K562 (cell line): ENCODE results near the gene NEDD4L. TPM values are rescaled to one million over a fixed set of nuclear protein-coding genes. Genes with fewer than 3 reads are reported as not detected.

Source experiments
- CBFA2T3 ChIP-seq: fragments of 450-650 bp; IDR thresholded peaks from 2 replicates; pipeline ENCODE4 v1.6.1; 2017
- CC2D1A ChIP-seq: fragments of 450-650 bp; IDR thresholded peaks from 2 replicates; pipeline ENCODE4 v1.6.1; 2017; ENCODE audit warnings: mild to moderate bottlenecking
- CEBPG ChIP-seq, 3 experiments: fragments of 200-800 bp in 1 of 3; sonication (Bioruptor generic) in 1 of 3; sonication (generic) in 1 of 3; formaldehyde crosslinking in 1 of 3; IDR thresholded peaks in 2 of 3; conservative IDR thresholded peaks in 1 of 3; 2 replicates each; pipeline versions ENCODE4 v1.6.1 to v1.8.0; 2016 to 2022; ENCODE audit warnings: missing compliant biosample characterization in 2 of 3, missing genetic modification characterization in 2 of 3, mild to moderate bottlenecking in 1 of 3, missing genetic modification reagents in 1 of 3
- HIVEP1 ChIP-seq: fragments of 250-450 bp; sonication (Bioruptor Pico); IDR thresholded peaks from 2 replicates; pipeline ENCODE4 v1.4.0; 2020; ENCODE audit warnings: mild to moderate bottlenecking
- KLF10 ChIP-seq: fragments of 250-450 bp; sonication (Bioruptor Pico); IDR thresholded peaks from 2 replicates; pipeline ENCODE4 v1.6.1; 2021; ENCODE audit warnings: matching md5 sums
- NBN ChIP-seq: fragments of 450-650 bp; IDR thresholded peaks from 2 replicates; pipeline ENCODE4 v1.6.1; 2016; ENCODE audit warnings: low read depth, mild to moderate bottlenecking
- NR2C1 ChIP-seq, 2 experiments: fragments of 450-650 bp; IDR thresholded peaks; 2 replicates each; pipeline ENCODE4 v1.6.1; 2017; ENCODE audit warnings: mild to moderate bottlenecking in 2 of 2, antibody characterized with exemption in 1 of 2, inconsistent platforms in 1 of 2, missing compliant biosample characterization in 1 of 2, missing genetic modification characterization in 1 of 2
- POLR2AphosphoS2 ChIP-seq: IDR thresholded peaks from 2 replicates; pipeline ENCODE4 v1.6.1; 2012; ENCODE audit warnings: low read length, improper control_type of control experiment
- PURB ChIP-seq: sonication (generic); formaldehyde crosslinking; IDR thresholded peaks from 2 replicates; pipeline ENCODE4 v1.9.0; 2021; ENCODE audit warnings: low read depth, mild to moderate bottlenecking, missing genetic modification reagents
- RAD21 ChIP-seq, 2 experiments: fragments of 250-450 bp in 1 of 2; fragments of 450-650 bp in 1 of 2; sonication (Bioruptor Pico) in 1 of 2; formaldehyde crosslinking in 1 of 2; IDR thresholded peaks in 1 of 2; conservative IDR thresholded peaks in 1 of 2; 2 replicates each; pipeline versions ENCODE4 v1.4.0 to v1.8.0; 2020 to 2022; ENCODE audit warnings: mild to moderate bottlenecking in 2 of 2, moderate library complexity in 1 of 2
- ZNF12 ChIP-seq: sonication (generic); formaldehyde crosslinking; IDR thresholded peaks from 2 replicates; pipeline ENCODE4 v1.4.0; 2020; ENCODE audit warnings: mild to moderate bottlenecking, missing genetic modification reagents
- ZNF23 ChIP-seq: fragments of 250-450 bp; sonication (Bioruptor Pico); IDR thresholded peaks from 2 replicates; pipeline ENCODE4 v1.4.0; 2020; ENCODE audit warnings: mild to moderate bottlenecking
- ZNF277 ChIP-seq: fragments of 250-450 bp; sonication (Bioruptor Pico); IDR thresholded peaks from 2 replicates; pipeline ENCODE4 v1.8.0; 2022; ENCODE audit warnings: inconsistent platforms, mild to moderate bottlenecking, moderate library complexity, borderline replicate concordance
- ZNF316 ChIP-seq: fragments of 450-650 bp; IDR thresholded peaks from 2 replicates; pipeline ENCODE4 v1.6.1; 2016
- ZNF41 ChIP-seq: fragments of 250-450 bp; sonication (Bioruptor Pico); conservative IDR thresholded peaks from 2 replicates; pipeline ENCODE4 v1.4.0; 2020; ENCODE audit warnings: mild to moderate bottlenecking
- polyA plus RNA-seq, 8 experiments: library from polyadenylated mRNA; depleted of rRNA in 4 of 8; stranded (reverse) in 5 of 8; unstranded in 3 of 8; fragments of >200 nt; fragmentation: Nextera tagmentation in 2 of 8; fragmentation: Illumina TruSeq in 1 of 8; extraction: Ambion mirVana in 2 of 8; extraction: Trizol in 1 of 8; gene quantifications; 2 replicates each; pipeline versions ENCODE4 v1.2.1 to v1.2.3, GENCODE V29; 2011 to 2014; ENCODE audit warnings: inconsistent platforms in 1 of 8, missing spikeins in 1 of 8
- total RNA-seq, 7 experiments: library from RNA; depleted of rRNA in 6 of 7; stranded (reverse); fragments of >200 nt in 6 of 7; fragmentation: Illumina TruSeq in 2 of 7; extraction: Trizol in 2 of 7; gene quantifications; 2 replicates each; pipeline versions ENCODE4 v1.2.1 to v1.2.3, GENCODE V29; 2011 to 2021; ENCODE audit warnings: low replicate concordance in 1 of 7
- TF ChIP-seq, protein P1 (sequence below): IDR thresholded peaks from 2 replicates; pipeline ENCODE4 v1.6.1; 2014; ENCODE audit warnings: antibody characterized with exemption
- TF ChIP-seq, protein P2 (sequence below): fragments of 450-650 bp; IDR thresholded peaks from 2 replicates; pipeline ENCODE4 v1.6.1; 2018; ENCODE audit not compliant: partially characterized antibody

Gene NEDD4L
- total and polyA plus RNA-seq, 9 of the 15 experiments (the other 6 are each of a cell fraction or from before 2014, with no cell fraction given) = 8.1 to 33.4 (median 19.9) TPM

GRCh38 chr18:58054041-58054781, 10.2 kb downstream of the NEDD4L start (continued):
- no peak for TF ChIP-seq CEBPG (CRISPR knock-in tag; IDR thresholded peaks at IDR 0.05)
- TF ChIP-seq CEBPG (tag; conservative IDR thresholded peaks at IDR 0.05 in 1 of 2, IDR thresholded peaks at IDR 0.05 in 1 of 2) = peak in 1 of 2 experiments; percentile 59; a peak in 2 of 4 replicates
- TF ChIP-seq ZNF23 = no peak
- TF ChIP-seq CC2D1A = no peak
- no peak for TF ChIP-seq NR2C1 (IDR thresholded peaks at IDR 0.05)
- no peak for TF ChIP-seq NR2C1 (tag; IDR thresholded peaks at IDR 0.05)
- TF ChIP-seq NBN = no peak
- no peak for TF ChIP-seq POLR2AphosphoS2
- TF ChIP-seq HIVEP1 = no peak
- TF ChIP-seq ZNF12 = no peak
- TF ChIP-seq CBFA2T3 = peak; percentile 27
- no peak for TF ChIP-seq ZNF277 (CRISPR knock-in tag)
- TF ChIP-seq, protein P1, sequence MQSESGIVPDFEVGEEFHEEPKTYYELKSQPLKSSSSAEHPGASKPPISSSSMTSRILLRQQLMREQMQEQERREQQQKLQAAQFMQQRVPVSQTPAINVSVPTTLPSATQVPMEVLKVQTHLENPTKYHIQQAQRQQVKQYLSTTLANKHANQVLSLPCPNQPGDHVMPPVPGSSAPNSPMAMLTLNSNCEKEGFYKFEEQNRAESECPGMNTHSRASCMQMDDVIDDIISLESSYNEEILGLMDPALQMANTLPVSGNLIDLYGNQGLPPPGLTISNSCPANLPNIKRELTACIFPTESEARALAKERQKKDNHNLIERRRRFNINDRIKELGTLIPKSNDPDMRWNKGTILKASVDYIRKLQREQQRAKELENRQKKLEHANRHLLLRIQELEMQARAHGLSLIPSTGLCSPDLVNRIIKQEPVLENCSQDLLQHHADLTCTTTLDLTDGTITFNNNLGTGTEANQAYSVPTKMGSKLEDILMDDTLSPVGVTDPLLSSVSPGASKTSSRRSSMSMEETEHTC = no peak
- TF ChIP-seq PURB (CRISPR knock-in tag) = no peak
- TF ChIP-seq ZNF41 (CRISPR knock-in tag) = no peak
- TF ChIP-seq, protein P2, sequence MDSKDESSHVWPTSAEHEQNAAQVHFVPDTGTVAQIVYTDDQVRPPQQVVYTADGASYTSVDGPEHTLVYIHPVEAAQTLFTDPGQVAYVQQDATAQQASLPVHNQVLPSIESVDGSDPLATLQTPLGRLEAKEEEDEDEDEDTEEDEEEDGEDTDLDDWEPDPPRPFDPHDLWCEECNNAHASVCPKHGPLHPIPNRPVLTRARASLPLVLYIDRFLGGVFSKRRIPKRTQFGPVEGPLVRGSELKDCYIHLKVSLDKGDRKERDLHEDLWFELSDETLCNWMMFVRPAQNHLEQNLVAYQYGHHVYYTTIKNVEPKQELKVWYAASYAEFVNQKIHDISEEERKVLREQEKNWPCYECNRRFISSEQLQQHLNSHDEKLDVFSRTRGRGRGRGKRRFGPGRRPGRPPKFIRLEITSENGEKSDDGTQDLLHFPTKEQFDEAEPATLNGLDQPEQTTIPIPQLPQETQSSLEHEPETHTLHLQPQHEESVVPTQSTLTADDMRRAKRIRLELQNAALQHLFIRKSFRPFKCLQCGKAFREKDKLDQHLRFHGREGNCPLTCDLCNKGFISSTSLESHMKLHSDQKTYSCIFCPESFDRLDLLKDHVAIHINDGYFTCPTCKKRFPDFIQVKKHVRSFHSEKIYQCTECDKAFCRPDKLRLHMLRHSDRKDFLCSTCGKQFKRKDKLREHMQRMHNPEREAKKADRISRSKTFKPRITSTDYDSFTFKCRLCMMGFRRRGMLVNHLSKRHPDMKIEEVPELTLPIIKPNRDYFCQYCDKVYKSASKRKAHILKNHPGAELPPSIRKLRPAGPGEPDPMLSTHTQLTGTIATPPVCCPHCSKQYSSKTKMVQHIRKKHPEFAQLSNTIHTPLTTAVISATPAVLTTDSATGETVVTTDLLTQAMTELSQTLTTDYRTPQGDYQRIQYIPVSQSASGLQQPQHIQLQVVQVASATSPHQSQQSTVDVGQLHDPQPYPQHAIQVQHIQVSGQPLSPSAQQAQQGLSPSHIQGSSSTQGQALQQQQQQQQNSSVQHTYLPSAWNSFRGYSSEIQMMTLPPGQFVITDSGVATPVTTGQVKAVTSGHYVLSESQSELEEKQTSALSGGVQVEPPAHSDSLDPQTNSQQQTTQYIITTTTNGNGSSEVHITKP = no peak
- peak; percentile 65; the same call in 1 of the 2 replicates for TF ChIP-seq ZNF316
- no peak for TF ChIP-seq RAD21 (CRISPR knock-in tag; conservative IDR thresholded peaks at IDR 0.05 in 1 of 2, IDR thresholded peaks at IDR 0.05 in 1 of 2)
- TF ChIP-seq KLF10 (CRISPR knock-in tag) = no peak
